ENCODE results near the gene CFDP1. TPM values are rescaled to one million over a fixed set of nuclear protein-coding genes. Genes with fewer than 3 reads are reported as not detected.
"Not testable (repeated sequence)": the region's sequence is repeated elsewhere in the genome, so short reads cannot be mapped to it uniquely, and the experiment has no call there.

The CFDP1 gene
- total RNA-seq, 1 experiment from 2014 or later, result 64.1 TPM

GRCh38 chr16:75457485-75458021 is 24.2 kb upstream of the CFDP1 start:
- BruUV-seq (replicated peaks), result no TSS peak
- H3K4me3 Mint-ChIP-seq (ENCODE audit: low read depth, unreplicated experiment), result no peak overlapping the region
- no peaks in the 10 kb centered on the region for H3K9me3 Mint-ChIP-seq (ENCODE audit: low read depth, unreplicated experiment)
- no peak for DNase-seq
- CTCF ChIA-PET, result no interaction called here
- intact Hi-C loops (cut with micrococcal nuclease; ENCODE audit: unreplicated experiment), result no loop called here
- no peak for TF ChIP-seq CTCF (IDR thresholded peaks at IDR 0.05; ENCODE audit: unreplicated experiment)
- no peaks in the 10 kb centered on the region for H3K27me3 Mint-ChIP-seq (ENCODE audit: unreplicated experiment)
- no peak overlapping the region for H3K27ac Mint-ChIP-seq (ENCODE audit: unreplicated experiment)
- H3K36me3 Mint-ChIP-seq (ENCODE audit: insufficient read depth, unreplicated experiment), result peaks cover 12% of the 10 kb centered on the region
- H3K4me1 Mint-ChIP-seq (ENCODE audit: low read depth, unreplicated experiment), result peaks cover 36% of the 10 kb centered on the region

GRCh38 chr16:75456971-75457370 is 23.7 kb upstream of the CFDP1 start:
- H3K36me3 Mint-ChIP-seq (ENCODE audit: insufficient read depth, unreplicated experiment), result peaks cover 11% of the 10 kb centered on the region
- no peak for TF ChIP-seq CTCF (IDR thresholded peaks at IDR 0.05; ENCODE audit: unreplicated experiment)
- no peak overlapping the region for H3K27ac Mint-ChIP-seq (ENCODE audit: unreplicated experiment)
- H3K27me3 Mint-ChIP-seq (ENCODE audit: unreplicated experiment), result no peaks in the 10 kb centered on the region
- BruUV-seq (replicated peaks), result no TSS peak
- CTCF ChIA-PET, result no interaction called here
- H3K4me1 Mint-ChIP-seq (ENCODE audit: low read depth, unreplicated experiment), result peaks cover 32% of the 10 kb centered on the region
- H3K9me3 Mint-ChIP-seq (ENCODE audit: low read depth, unreplicated experiment), result no peaks in the 10 kb centered on the region
- no peak for DNase-seq
- no peak overlapping the region for H3K4me3 Mint-ChIP-seq (ENCODE audit: low read depth, unreplicated experiment)
- intact Hi-C loops (cut with micrococcal nuclease; ENCODE audit: unreplicated experiment), result no loop called here

- peaks cover 29% of the 10 kb centered on the region for H3K4me1 Mint-ChIP-seq (ENCODE audit: low read depth, unreplicated experiment)
- H3K27me3 Mint-ChIP-seq (ENCODE audit: unreplicated experiment); H3K27ac Mint-ChIP-seq (ENCODE audit: unreplicated experiment); intact Hi-C loops (cut with micrococcal nuclease; ENCODE audit: unreplicated experiment); BruUV-seq (replicated peaks); DNase-seq; H3K4me3 Mint-ChIP-seq (ENCODE audit: low read depth, unreplicated experiment); H3K9me3 Mint-ChIP-seq (ENCODE audit: low read depth, unreplicated experiment); CTCF ChIA-PET: not testable (repeated sequence)
- H3K36me3 Mint-ChIP-seq (ENCODE audit: insufficient read depth, unreplicated experiment), result peaks cover 15% of the 10 kb centered on the region
Observed at GRCh38 chr16:75456486-75456885, 23.2 kb upstream of the CFDP1 start.

GRCh38 chr16:75455677-75456076 is 22.4 kb upstream of the CFDP1 start:
- Mint-ChIP-seq H3K36me3 (ENCODE audit: insufficient read depth, unreplicated experiment) (peaks cover 17% of the 10 kb centered on the region), H3K4me1 (ENCODE audit: low read depth, unreplicated experiment) (peaks cover 29% of the 10 kb centered on the region), H3K27ac (ENCODE audit: unreplicated experiment) (no peak overlapping the region), H3K27me3 (ENCODE audit: unreplicated experiment) (no peaks in the 10 kb centered on the region), H3K9me3 (ENCODE audit: low read depth, unreplicated experiment) (no peaks in the 10 kb centered on the region), H3K4me3 (ENCODE audit: low read depth, unreplicated experiment) (no peak overlapping the region)
- BruUV-seq (replicated peaks), result no TSS peak
- CTCF ChIA-PET, result no interaction called here
- TF ChIP-seq CTCF (IDR thresholded peaks at IDR 0.05; ENCODE audit: unreplicated experiment), result no peak
- DNase-seq, result no peak
- intact Hi-C loops (cut with micrococcal nuclease; ENCODE audit: unreplicated experiment), result no loop called here

- DNase-seq, result no peak
- TF ChIP-seq CTCF (IDR thresholded peaks at IDR 0.05; ENCODE audit: unreplicated experiment), result no peak
- peaks cover 20% of the 10 kb centered on the region for H3K4me1 Mint-ChIP-seq (ENCODE audit: low read depth, unreplicated experiment)
- H3K36me3 Mint-ChIP-seq (ENCODE audit: insufficient read depth, unreplicated experiment), result peaks cover 14% of the 10 kb centered on the region
- no peaks in the 10 kb centered on the region for H3K9me3 Mint-ChIP-seq (ENCODE audit: low read depth, unreplicated experiment)
- no TSS peak for BruUV-seq (replicated peaks)
- no peaks in the 10 kb centered on the region for H3K27me3 Mint-ChIP-seq (ENCODE audit: unreplicated experiment)
- H3K4me3 Mint-ChIP-seq (ENCODE audit: low read depth, unreplicated experiment), result no peak overlapping the region
- CTCF ChIA-PET, result interaction anchor here (1.0 to 1.1 kb wide), 2 partner anchors 8 to 19 kb away, joined by 3 to 4 read pairs; partner anchors contain the start of gene CFDP1
- H3K27ac Mint-ChIP-seq (ENCODE audit: unreplicated experiment), result no peak overlapping the region
- intact Hi-C loops (cut with micrococcal nuclease; ENCODE audit: unreplicated experiment), result no loop called here
Observed at GRCh38 chr16:75452464-75453190, 19.3 kb upstream of the CFDP1 start.

Measured in Calu3 (cell line).